ENCODE data around the gene FAM222A. TPM values are rescaled to one million over a fixed set of nuclear protein-coding genes. Genes with fewer than 3 reads are reported as not detected.

The FAM222A gene
- total RNA-seq, 1 donor from 2014 or later: 2.5 TPM

- Histone ChIP-seq H3K4me1 (peaks cover 87% of the 10 kb centered on the region), H3K9me3 (ENCODE audit: low read depth) (no peaks in the 10 kb centered on the region), H3F3A (ENCODE audit: low read depth) (peaks cover 40% of the 10 kb centered on the region), H2AFZ (replicated peaks) (no peak overlapping the region), H3K9ac (no peak overlapping the region), H3K36me3 (no peaks in the 10 kb centered on the region), H3K4me2 (peak overlapping the region; percentile 39), H3K27ac (no peak overlapping the region), H3K27me3 (peaks cover 27% of the 10 kb centered on the region), H3K4me3 (no peak overlapping the region), H4K20me1 (ENCODE audit: low read depth) (peaks cover 99% of the 10 kb centered on the region), H3K79me2 (ENCODE audit: low read depth) (no peaks in the 10 kb centered on the region)
- H3K9me3 Mint-ChIP-seq: no peaks in the 10 kb centered on the region
- DNase-seq (ENCODE audit: low spot score): no peak
- no peaks in the 10 kb centered on the region for H3K36me3 Mint-ChIP-seq
- no peak overlapping the region for H3K27ac Mint-ChIP-seq
- TF ChIP-seq EZH2phosphoT487 (IDR thresholded peaks at IDR 0.05) (no peak), CTCF (IDR thresholded peaks at IDR 0.05) (no peak), EZH2 (IDR thresholded peaks at IDR 0.05) (no peak)
- peaks cover 8% of the 10 kb centered on the region for H3K27me3 Mint-ChIP-seq (ENCODE audit: insufficient read depth, low read depth)
- H3K4me3 Mint-ChIP-seq: no peak overlapping the region
- peaks cover 62% of the 10 kb centered on the region for H3K4me1 Mint-ChIP-seq
These were observed 9.1 kb downstream of the FAM222A start for GRCh38 chr12:109722721-109723094.

GRCh38 chr12:109723311-109723881, 9.8 kb downstream of the FAM222A start:
- Histone ChIP-seq H3K4me3 (no peak overlapping the region), H3K9me3 (ENCODE audit: low read depth) (no peaks in the 10 kb centered on the region), H3K36me3 (no peaks in the 10 kb centered on the region), H2AFZ (replicated peaks) (no peak overlapping the region), H3F3A (ENCODE audit: low read depth) (peaks cover 33% of the 10 kb centered on the region), H3K4me2 (no peak overlapping the region), H3K4me1 (peaks cover 84% of the 10 kb centered on the region), H3K79me2 (ENCODE audit: low read depth) (no peaks in the 10 kb centered on the region), H3K27ac (no peak overlapping the region), H3K9ac (no peak overlapping the region), H3K27me3 (peaks cover 21% of the 10 kb centered on the region), H4K20me1 (ENCODE audit: low read depth) (peaks cover 99% of the 10 kb centered on the region)
- no peak for DNase-seq (ENCODE audit: low spot score)
- H3K27me3 Mint-ChIP-seq (ENCODE audit: insufficient read depth, low read depth): peaks cover 8% of the 10 kb centered on the region
- H3K27ac Mint-ChIP-seq: no peak overlapping the region
- no peak for TF ChIP-seq EZH2phosphoT487 (IDR thresholded peaks at IDR 0.05)
- no peak for TF ChIP-seq CTCF (IDR thresholded peaks at IDR 0.05)
- no peak for TF ChIP-seq EZH2 (IDR thresholded peaks at IDR 0.05)
- H3K9me3 Mint-ChIP-seq: no peaks in the 10 kb centered on the region
- H3K36me3 Mint-ChIP-seq: no peaks in the 10 kb centered on the region
- peaks cover 61% of the 10 kb centered on the region for H3K4me1 Mint-ChIP-seq
- no peak overlapping the region for H3K4me3 Mint-ChIP-seq

- no peaks in the 10 kb centered on the region for H3K36me3 Mint-ChIP-seq
- Histone ChIP-seq H3K4me2 (no peak overlapping the region), H3K4me3 (no peak overlapping the region), H3K36me3 (no peaks in the 10 kb centered on the region), H3K27me3 (peaks cover 13% of the 10 kb centered on the region), H4K20me1 (ENCODE audit: low read depth) (peaks cover 88% of the 10 kb centered on the region), H3F3A (ENCODE audit: low read depth) (peaks cover 23% of the 10 kb centered on the region), H3K4me1 (peaks cover 74% of the 10 kb centered on the region), H2AFZ (replicated peaks) (no peak overlapping the region), H3K9ac (no peak overlapping the region), H3K9me3 (ENCODE audit: low read depth) (no peaks in the 10 kb centered on the region), H3K79me2 (ENCODE audit: low read depth) (no peaks in the 10 kb centered on the region), H3K27ac (no peak overlapping the region)
- no peak overlapping the region for H3K4me3 Mint-ChIP-seq
- H3K27ac Mint-ChIP-seq: no peak overlapping the region
- H3K4me1 Mint-ChIP-seq: peaks cover 53% of the 10 kb centered on the region
- peaks cover 8% of the 10 kb centered on the region for H3K27me3 Mint-ChIP-seq (ENCODE audit: insufficient read depth, low read depth)
- TF ChIP-seq EZH2phosphoT487 (IDR thresholded peaks at IDR 0.05) (no peak), CTCF (IDR thresholded peaks at IDR 0.05) (no peak), EZH2 (IDR thresholded peaks at IDR 0.05) (no peak)
- no peak for DNase-seq (ENCODE audit: low spot score)
- no peaks in the 10 kb centered on the region for H3K9me3 Mint-ChIP-seq
These were observed 10.8 kb downstream of the FAM222A start for GRCh38 chr12:109724321-109724892.
